ENCODE results near the gene TYW1.

DNA sequence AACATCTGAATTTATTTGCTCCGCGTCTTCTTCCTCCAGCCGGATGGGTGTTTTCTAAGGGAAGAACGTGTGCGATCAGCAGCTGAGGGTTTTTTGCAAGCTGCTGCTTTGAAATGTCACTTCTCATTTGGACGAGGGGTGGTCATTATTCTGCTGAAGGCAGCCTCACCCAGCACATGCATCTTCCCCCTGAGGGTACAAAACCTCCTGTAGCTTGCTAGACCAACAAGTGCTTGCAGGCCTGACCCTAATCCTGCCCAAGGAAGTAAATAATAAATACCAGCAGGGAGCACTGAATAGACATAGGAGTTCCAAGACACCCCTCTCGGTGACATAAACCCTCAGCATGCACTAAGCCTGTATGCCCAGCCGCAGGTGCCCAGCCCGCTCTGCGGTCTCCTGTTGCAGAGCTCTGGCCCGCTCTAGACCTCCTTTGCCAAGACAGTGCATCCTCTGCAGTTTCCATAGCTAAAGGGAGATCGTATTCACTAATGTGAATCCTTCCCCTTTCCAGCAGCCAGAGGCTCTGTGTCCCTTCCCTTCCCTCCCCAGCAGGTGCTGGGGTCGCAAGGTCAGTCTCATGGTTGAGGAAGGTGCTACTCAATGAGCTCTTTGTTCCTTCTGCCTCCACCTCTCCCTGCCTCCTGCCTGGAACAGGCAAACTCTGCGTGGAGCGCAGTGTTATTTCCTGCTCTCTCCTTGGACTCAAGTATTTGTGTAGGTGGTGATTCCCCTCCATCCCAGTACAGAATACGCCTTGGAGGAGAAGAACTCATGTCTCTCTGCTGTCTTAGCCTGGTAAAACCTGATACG is 37.9 kb upstream of the TYW1 start:
- TF ChIP-seq EP300 (IDR thresholded peaks at IDR 0.05; ENCODE audit: borderline replicate concordance): no peak
- TF ChIP-seq CEBPB (IDR thresholded peaks at IDR 0.05): no peak
- TF ChIP-seq, protein P1, sequence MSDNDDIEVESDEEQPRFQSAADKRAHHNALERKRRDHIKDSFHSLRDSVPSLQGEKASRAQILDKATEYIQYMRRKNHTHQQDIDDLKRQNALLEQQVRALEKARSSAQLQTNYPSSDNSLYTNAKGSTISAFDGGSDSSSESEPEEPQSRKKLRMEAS (IDR thresholded peaks at IDR 0.05): no peak
- no peak for TF ChIP-seq TEAD4 (IDR thresholded peaks at IDR 0.05)
- no peak for TF ChIP-seq RAD21 (IDR thresholded peaks at IDR 0.05; ENCODE audit: low read depth)
